Inflammatory macrophage treated with lipopolysaccharide for 4 hours (primary cell): ENCODE measurements around the gene ETNK2.

ENCODE experiments used
- DNase-seq: peaks from one replicate; pipeline ENCODE4 v3.0.0-alpha.2; 2020

ETNK2 gene

DNA sequence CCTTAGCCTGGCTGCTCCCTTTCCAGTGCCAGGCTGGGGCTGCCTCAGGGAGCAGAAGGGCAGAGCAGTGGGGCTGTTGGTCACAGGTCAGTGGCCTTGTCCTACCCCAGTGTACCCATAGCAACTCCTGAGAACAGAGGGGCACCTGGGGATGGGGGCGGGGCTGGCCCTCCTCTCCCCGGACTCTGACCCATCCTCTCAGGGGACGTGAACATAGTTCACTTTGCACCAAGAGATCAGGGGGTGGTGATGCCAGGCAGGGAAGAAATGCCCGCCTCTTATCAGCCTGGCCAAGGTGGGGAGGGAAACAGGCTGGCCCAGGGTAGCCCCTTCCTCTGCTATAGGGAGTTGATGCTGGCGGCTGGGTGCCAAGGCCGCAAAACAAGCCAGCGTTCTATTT, 4.9 kb downstream of the ETNK2 start:
- no peak for DNase-seq

DNA sequence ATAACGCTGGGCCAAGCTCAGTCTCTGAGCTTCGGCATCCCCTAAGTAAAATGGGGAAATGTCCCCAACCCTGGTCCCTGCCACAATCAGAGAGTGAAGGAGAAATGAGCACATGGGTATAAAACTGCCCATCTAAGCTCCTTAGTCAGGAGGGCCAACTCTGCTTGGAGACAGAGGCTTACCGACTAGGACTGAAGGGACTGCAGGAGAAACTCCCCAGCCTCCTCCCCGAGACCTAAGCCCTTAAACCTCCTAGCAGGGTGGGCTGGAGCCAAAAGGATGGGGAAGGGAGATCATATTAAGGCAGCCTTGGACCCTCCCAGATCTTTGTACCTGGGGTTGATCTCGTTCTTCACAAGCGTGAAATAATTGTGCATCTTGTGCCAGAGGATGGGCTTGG, 5.5 kb downstream of the ETNK2 start:
- no peak for DNase-seq

DNA sequence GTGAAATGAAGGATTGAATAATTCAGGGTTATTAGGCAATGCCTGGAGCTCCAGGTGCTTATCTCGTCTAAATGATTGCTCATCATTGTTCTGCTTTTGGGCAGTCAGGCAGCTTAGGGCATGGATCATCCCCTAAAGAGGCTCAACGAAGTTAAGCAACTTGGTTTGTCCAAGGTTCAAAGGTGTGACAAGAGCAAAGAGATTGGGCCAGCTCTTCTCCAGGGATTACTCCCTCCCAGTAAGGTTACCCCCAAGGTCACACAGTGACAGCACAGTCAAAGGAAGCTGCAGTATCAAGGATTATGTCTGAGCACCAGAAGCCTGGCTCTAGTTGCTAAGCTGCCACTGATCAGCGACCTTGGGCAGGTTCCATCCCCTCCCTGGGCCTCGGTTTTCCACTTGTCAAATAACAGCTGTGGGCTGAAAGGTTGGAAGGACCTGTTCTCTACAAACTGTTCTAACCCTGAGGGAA, 6.8 kb downstream of the ETNK2 start:
- DNase-seq = no peak

DNA sequence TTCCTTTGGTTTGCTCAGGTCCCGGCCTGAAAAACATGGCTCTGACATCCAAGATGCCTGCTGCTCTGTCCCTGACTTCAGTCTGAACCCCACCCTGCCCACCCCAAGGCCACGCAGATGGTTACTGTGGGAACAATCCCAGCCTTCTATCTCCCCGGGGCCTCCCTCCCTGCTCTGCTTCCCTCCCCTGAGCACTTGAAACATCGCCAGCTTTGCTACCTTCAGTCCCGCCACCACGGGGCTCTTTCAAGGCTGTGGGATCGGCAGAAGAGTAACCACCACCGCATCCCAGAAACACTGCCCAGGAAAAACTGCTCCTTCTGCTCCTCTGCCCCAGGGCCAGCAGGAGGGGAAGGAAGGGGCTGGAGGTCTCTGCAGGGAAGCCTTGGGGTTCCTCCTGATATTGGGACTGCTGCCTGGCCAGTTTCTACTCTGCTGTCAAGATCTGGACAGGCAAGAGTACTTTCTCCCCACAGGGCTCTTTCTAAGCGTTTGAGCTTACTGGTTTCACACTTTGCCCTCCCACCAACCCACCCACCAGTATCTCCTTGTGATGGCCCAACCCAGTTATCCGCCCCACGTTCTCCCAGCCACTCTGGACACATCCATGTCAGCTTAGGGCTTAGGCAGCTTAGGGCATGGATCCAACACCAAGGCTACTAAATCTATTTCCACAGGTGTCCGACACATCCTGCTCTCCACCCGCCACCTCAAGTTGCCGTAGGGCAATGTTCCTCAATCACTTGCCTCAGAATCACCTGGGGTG, 8.4 kb downstream of the ETNK2 start:
- no peak for DNase-seq

DNA sequence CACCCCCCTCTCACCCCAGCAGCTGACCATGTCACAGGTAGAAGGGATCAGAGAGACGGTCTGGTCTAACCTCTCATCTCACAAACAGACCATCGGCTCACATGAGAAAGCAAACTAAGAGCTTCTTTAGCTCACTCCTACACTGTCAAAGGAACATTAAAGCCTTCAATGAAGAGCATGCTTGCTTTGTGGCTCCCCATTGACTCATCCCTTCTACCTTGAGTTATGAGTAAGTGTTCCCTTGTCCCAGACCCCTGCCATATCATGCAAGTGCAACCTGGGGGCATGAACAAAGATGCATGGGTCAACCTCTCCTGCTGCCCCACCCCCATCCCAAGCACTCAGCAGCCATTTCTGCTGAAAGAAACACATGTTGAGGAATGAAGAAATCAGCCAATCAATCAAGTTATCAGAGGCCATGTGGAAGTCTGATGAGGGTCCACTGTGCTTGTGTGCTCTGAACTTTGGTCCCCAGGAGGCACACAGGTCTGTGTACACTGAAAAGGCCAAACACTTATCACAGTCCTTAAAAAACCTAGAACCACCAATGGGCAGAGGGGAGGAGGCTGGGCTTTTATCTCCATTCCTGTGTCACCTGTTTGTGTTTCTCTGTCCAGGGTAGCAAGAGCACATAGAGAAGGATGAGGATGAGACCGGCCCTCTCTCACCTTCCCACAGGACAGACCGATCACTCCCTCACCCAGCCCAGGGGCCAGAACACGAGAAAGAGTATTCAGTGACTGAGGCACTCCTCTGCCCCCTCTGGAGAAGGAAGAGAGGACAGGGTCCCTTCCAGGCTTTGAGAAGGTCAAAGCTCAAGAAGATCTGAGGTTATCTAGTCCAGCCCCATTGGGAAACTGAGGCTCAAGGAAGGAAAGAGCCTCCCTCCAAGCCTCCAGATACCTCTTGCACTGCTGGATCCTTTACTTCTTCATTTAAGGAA, 9.5 kb downstream of the ETNK2 start:
- DNase-seq = no peak

DNA sequence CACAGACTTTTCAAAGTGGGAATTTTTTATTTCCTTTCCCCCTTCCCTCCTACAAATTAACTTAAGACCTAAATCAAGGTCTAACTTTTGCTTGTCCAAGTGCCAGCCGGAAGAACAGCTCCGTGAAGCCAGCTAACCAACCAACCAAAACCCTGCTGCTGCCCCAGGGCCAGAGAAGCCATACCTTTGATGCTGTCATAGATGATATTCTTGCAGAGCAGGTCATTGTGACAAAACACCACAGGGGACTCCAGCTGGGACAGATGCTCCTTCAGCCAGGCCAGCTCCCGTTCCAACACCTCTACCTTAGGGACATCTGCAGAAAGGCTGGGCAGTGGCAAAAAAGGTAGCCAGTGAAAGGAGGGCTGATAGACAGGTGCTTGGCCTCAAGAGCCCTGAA, 10.7 kb downstream of the ETNK2 start:
- DNase-seq = no peak

DNA sequence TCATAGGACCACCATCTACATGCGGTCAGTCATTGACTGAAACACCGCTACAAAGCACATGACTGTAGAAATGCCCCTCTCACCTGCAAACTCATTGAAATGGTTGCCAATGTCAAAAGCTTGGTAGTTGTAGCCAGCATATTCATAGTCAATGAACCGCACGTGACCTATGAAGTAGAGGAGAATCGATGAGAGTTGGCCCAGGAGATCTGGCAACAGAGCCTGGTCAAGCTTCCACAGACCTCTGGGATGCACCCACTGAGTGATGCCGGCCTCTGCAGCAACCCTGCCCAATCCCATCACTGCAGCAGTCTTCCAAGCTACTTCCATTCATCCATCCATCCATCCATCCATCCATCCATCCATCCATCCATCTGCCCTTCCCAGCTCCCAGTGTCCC, 11.9 kb downstream of the ETNK2 start:
- no peak for DNase-seq

DNA sequence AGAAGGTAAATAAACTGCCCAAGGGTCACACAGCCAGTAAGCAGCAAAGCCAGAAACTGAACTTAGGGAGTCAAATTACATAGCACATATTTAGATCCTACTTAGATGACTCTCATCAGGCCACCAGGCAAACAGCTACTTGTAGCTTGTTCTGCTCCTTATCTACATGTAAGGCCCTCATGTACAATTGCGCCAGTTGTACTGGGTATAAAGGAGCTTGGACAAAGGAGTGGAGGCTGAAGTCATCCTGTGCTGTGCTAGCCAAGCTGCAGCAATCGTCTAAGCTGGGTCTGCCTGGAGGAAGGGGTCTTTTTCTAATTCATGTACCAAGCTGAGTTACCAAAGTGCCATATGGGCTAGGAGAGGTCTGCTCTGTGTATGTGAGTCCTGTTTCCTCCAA, 12.8 kb downstream of the ETNK2 start:
- no peak for DNase-seq

DNA sequence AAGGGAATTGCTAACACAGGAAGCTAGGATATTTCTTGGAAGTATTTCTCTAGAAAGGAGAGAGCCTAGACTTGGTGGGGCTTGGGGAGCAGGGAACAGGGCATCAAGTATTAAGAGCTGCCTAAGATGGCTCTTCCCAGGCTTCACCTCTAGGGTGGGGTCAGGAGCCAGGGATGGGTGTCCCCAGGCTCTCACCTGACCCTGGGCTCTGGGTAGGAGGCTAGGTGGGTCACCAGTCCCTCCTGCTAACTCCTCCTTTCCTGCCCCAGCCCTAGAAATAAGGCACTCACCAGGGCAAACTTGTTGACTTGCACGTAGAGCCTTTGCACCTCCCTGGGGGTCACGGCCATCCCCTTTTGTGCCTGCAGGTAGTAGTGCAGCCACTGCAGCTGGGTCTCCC, 15.0 kb downstream of the ETNK2 start:
- no peak for DNase-seq

DNA sequence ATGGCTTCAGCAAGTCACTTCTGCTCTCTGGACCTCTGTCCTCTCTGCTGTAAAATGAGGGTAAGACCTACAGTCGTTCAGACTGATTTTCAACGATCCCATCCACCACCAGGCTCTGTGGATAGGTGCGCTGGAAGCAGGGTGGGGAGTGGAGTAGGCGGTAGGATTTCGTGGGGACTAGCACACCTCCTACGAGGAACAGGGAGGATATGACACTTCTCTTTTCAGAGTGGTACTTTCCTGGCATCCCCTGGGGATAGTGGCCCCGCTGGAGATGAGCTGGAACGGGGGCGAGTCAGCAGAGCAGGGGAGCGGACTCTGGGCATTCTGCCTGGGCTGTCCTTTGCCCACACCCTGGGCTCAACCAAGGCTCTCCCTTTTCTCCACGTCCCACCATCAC, 17.7 kb downstream of the ETNK2 start:
- no peak for DNase-seq

DNA sequence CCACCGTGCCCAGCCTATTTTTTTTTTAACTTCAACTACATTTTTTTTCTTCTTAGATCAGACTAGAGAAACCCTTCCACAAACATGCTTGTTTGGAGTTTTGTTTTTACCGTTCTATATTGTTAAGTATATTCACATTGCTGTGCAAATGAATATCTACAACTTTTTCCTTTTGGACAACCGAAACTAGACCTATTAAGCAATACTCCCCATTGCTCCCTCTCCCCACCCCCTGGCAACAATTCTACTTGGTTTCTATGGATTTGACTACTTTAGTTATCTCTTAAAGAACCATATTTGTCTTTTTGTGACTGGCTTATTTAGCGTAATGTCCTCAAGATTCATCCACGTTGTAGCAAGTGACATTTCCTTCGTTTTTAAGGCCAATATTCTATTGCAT, 19.1 kb downstream of the ETNK2 start:
- no peak for DNase-seq

DNA sequence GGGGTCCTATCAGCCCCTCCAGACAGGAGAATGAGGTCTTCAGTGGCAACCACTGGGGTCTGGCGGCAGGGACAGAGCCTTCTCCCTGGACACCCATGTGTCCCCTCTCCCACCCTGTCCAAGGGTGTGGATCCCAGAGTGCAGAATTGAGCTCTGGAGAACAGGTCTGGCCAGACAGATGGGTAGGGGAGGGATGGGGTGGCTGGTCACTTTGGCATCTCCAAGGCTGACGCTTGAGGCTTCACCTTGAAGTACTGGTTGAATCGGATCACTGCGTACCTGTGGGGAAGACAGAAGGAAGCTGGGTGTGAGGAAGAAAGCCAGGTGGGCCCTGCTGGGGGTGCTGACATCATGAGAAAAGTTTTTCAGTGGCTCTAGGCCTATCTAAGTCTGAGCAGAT, 19.9 kb downstream of the ETNK2 start:
- DNase-seq = no peak

DNA sequence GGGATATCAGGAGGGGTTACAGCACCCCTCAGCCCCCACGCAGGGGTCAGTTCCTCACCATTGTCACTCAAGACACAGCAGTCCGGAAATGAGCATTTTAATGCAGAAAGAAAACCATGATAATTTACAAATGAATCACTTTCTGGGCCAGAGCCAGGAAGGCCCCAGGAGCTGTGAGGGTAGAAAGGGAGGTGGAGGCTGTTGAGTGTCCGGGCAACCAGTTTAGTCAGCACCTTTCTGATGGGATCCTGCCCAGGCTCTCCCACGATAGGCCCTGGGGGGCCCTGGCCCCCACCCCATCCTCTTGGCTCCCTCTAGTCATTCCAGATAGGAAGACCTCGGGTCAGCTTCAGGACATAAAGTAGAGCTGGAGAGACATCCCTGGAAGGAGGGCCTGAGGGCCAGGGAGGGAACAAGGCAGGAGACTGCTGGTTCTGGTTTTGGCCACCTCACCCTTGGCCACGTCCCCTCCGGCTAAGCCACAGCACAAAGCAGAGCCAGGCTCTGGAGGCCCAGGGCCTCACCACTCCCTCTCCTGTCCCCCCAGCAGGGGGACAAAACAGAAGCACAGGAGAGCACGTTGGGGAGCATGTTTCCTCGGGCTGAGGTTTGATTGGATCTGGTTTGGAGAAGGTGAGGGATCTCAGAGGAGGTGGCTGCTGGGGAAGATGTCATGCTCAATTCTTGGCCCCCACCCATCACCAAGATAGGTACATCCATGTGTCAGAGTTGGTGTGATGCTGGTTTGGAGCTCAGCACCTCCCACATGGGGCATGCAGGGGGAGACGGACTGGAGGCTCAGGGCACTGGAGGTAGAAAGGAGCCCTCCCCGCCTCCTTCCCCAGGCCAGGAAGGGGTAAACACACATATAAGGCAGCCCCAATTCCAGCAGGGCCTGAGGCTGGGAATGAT, 20.6 kb downstream of the ETNK2 start:
- DNase-seq = no peak

DNA sequence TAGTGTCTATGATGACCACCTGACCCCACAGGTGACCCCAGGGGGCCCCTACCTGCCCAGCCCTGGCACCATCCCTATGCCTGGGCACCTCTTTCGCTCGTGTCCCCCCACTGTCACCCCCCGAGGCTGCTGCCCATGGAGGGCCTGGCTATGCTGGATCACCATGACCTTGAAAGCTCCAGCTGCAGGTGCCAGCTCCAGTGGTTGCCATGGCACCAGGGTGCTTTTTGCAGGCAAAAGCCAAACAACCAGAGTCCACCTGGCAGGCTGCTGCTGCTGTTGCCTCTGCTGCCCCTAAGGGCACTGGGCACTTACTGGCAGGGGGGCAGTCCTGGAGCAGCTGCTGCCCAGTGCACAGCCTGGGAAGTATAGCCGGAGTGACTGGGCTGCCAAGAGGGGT, 21.7 kb downstream of the ETNK2 start:
- DNase-seq = no peak

DNA sequence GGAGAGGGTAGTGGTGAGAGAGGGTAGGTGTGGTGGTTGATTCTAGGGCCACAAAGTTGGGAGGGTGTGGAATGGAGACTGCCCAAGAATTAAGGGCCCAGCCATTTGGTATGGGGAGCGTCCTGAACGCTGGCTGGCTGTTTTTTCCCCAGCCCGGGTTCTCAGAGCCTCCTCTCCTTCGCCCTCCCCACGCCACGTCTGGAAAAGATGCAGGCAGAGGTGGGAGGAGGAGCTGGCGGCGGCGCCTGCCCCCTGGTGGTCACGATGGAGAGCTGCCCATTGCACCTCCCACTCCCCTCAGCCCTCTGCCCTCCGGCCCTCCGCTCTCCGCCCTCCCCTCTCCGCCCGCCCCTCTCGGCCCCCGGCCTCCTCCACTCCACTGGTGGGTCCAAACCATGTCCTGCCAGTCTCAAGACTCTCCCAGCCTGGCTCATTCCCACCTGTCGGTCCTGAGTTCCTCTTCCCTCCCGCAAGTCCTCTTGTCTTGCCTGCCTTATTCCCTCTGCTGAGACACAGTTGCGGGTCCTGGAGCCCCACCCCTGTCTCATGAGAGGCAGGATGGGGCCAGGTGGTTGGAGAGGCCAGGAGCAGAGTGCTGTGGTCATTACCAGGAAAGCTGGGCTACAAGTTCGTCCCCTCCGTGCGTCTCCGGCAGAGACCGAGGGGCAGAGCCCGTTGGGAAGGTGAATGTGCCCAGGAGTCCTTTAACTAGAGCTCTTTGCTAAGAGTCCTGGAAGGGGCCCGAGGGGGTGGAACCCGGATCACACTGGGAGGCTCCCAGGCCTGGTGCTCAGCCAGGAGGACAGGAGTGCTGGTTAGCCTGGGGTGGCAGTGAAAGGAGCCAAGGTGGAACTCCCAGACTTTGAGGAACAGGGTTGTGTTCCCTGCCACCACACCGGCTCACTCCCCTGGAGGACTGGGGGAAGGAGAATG, 22.6 kb downstream of the ETNK2 start:
- peak; percentile 60 for DNase-seq

DNA sequence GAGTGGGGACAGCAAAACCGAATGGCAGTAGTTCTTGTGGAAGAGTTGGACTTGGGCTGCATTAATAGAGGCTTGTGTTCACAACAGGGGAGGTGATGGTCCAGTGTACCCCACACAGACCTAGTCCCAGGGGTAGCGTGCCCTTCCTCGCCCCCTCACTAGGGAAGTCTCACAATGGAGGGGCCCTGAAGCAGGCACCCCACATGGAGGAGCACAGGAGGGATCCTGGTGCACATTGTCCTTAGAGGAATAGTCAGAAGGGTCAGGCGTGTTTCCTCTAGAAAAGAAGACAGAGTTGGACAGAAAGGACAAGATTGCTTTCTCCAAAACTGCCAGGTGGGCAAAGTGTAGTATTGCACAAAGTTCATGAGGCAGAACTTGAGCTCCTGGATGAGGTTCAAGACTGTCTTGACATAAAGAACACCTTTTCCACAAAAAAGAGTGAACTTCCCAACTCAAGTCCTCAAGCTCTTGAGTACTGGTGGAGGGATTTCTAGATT, 23.3 kb downstream of the ETNK2 start:
- DNase-seq = no peak

DNA sequence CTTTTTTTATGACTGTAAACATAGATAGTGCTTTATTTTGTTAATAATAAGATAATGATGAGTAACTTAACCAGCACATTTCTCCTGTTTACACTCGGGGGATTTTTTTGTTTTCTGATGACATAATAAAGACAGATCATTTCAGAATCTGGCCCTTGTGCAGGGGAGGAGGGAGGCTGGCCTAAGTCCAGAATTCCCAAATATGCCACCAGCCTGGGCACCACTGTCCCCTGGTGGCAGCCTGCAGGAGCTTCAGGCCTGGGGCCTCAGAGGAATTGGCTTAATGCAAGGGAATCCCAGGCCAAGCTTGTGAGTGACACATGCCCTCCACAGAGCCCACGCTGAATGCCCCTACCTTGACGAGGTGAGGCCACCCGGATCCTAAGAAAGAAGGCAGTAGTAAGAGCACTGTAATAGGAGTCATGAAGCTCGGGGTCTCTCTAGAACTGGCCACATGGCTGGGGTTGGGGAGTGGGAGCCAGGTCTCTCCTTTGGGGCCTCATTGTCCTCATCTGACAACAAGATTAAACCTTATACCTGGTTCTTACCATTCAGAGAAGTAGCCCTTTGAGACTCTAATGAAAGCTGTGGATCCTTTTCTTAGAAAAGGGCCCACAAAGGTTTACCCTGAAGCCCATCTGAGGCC, 24.1 kb downstream of the ETNK2 start:
- peak; percentile 79 for DNase-seq

DNA sequence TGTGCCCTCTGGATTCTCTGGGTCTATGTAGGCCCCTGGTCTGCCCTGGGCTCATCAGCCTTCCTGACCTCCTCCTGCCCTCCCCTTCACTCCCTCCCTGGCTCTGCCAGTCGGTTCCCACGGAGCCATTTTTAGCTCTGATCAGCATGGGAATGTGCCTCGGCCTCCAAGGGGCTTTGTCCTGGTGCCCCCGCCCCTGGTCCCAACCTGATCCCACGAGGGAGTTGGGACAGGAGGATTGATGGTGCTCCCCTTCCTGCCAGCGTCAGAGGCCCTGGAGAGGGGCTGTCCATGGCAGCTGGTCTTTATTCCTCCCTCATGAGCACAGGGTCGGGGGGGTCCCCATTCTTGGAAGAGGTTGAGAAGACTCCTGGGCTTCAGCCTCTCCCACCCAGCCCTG, 24.9 kb downstream of the ETNK2 start:
- DNase-seq = no peak

DNA sequence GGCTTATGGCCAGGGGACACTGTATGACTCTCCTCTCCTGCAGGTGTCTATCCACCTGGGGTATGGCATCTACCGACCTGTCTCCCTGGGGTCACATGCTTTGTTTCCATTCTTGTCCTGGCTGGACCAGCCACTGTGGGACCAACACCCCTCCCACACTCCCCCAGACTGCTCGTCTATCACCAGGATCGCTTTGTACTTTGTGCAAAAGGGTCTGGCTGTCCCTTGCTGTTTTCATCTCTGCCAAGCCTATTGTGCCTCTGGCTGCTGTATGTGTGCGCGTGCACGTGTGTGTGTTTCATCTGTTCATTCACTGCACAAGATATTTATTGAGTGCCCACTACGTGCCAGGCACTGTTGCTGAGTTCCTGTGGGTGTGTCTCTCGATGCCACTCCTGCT, 25.5 kb downstream of the ETNK2 start:
- DNase-seq = no peak

DNA sequence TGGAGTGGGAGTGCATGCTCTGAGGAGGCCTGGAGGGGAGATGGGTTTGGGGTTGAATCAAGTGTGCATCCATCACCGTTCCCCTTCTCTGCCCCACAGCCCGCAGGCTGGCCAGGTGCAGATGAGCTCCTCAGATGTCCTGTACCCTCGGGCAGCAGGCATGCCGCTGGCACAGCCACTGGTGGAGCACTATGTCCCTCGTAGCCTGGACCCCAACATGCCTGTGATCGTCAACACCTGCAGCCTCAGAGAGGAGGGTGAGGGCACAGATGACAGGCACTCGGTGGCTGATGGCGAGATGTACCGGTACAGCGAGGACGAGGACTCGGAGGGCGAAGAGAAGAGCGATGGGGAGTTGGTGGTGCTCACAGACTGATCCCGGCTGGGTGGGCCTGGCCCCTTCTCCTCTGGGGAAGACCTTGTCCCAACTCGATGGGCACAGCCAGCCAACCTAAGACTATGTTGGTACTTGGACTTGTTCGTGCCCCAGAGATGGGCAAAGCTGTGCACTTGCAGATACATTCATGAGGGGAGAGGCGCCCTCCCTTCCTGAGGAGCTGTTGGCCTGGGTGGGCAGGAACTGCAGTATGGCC, 26.0 kb downstream of the ETNK2 start:
- no peak for DNase-seq

DNA sequence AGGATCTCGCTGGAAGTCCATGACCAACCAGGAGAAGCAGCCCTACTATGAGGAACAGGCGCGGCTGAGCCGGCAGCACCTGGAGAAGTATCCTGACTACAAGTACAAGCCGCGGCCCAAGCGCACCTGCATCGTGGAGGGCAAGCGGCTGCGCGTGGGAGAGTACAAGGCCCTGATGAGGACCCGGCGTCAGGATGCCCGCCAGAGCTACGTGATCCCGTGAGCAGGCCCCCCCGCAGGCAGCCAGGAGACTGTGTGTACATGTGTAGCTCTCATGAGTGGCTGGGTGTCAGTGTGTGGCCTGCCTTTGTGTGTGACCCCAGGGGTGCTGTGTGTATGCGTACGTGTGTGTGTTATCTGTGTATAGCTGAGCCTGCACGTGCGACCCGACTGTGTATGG, 27.2 kb downstream of the ETNK2 start:
- DNase-seq = no peak
